GM12891 (cell line): ENCODE results near the gene YPEL2.

Source experiments
- PAX5 ChIP-seq: IDR thresholded peaks from 2 replicates; pipeline ENCODE4 v1.6.1; 2011; ENCODE audit warnings: low read length, moderate library complexity, mild to moderate bottlenecking; ENCODE audit not compliant: insufficient read depth, severe bottlenecking
- POLR2A ChIP-seq: IDR thresholded peaks from 2 replicates; pipeline ENCODE4 v1.6.1; 2011; ENCODE audit warnings: low read depth, low read length, control low read depth
- POLR2AphosphoS5 ChIP-seq: IDR thresholded peaks from 2 replicates; pipeline ENCODE4 v1.6.1; 2011; ENCODE audit warnings: low read depth, low read length, control low read depth
- POU2F2 ChIP-seq: IDR thresholded peaks from 2 replicates; pipeline ENCODE4 v1.6.1; 2011; ENCODE audit warnings: low read depth, mild to moderate bottlenecking, control low read depth, low read length, moderate library complexity
- SPI1 ChIP-seq: IDR thresholded peaks from 2 replicates; pipeline ENCODE4 v1.6.1; 2011; ENCODE audit warnings: low read depth, low read length, control low read depth
- TAF1 ChIP-seq: IDR thresholded peaks from 2 replicates; pipeline ENCODE4 v1.6.1; 2011; ENCODE audit warnings: low read depth, low read length, control low read depth

DNA sequence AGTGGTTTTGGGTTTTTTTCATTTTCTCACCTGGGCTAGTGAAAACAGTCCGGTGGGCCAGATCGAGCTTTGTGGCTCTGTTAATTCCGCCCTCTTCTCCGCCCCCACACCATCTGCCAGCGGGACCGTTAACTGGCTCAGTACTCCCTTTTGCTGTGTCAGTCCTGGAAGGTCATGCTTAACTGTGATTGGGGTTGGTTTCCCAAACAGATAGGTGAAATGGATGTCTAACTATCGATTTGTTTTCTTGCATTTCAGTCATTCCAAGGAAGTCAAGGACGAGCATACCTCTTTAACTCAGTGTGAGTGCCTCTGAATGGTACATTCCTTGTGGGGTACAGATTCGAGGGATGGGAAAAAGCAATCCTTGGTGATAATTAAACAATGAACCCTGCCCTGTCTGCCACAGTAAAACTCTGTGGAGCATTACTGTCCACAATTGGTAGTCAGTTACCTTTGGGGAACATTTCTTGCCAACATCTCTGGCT, 56.7 kb downstream of the YPEL2 start:
- TF ChIP-seq POLR2A (no peak), TAF1 (no peak), POLR2AphosphoS5 (no peak), PAX5 (no peak), SPI1 (no peak), POU2F2 (no peak)
